ENCODE data around the gene KLHL5.

DNA sequence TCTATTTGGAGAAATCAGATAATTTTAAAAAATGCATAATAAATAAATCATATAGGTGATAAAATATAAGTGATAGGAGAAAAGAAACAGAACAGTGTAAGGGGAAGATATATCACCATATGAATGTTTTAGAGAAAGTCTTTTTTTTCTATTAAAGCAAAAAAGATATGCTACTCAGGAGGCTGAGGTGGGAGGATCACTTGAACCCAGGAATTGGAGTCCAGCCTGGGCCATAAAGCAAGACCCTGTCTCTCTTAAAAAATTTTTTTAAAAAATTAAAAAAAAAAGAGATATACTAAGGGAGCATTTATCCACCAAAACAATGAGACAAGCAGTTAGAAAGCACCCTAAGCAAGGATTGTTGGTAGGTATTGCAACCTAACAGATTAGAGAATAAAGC lies 35.9 kb upstream of the KLHL5 start:
- TF ChIP-seq FOXO4 (CRISPR knock-in tag; IDR thresholded peaks at IDR 0.05) (no peak), MYNN (IDR thresholded peaks at IDR 0.05) (no peak), MYNN (CRISPR knock-in tag; IDR thresholded peaks at IDR 0.05) (no peak), MEF2D (tag; conservative IDR thresholded peaks at IDR 0.05; ENCODE audit: low read depth) (no peak), ZNF23 (CRISPR knock-in tag; IDR thresholded peaks at IDR 0.05) (no peak)
- TF ChIP-seq, protein P1, sequence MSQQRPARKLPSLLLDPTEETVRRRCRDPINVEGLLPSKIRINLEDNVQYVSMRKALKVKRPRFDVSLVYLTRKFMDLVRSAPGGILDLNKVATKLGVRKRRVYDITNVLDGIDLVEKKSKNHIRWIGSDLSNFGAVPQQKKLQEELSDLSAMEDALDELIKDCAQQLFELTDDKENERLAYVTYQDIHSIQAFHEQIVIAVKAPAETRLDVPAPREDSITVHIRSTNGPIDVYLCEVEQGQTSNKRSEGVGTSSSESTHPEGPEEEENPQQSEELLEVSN (IDR thresholded peaks at IDR 0.05; ENCODE audit: borderline replicate concordance in 1 of 2, extremely low read depth in 1 of 2, insufficient read depth in 1 of 2, insufficient read length in 1 of 2, low read depth in 1 of 2, low read length in 1 of 2, poor library complexity in 1 of 2, severe bottlenecking in 1 of 2) = no peak
